DMS153 treated with DMSO at 0.1 percent for 48 hours (cell line): ENCODE results near the gene GRIK4.
"Not testable (repeated sequence)": the region's sequence is repeated elsewhere in the genome, so short reads cannot be mapped to it uniquely, and the experiment has no call there.

ENCODE experiments used
- DNase-seq: peaks from one replicate; lab custom pipeline; 2025; ENCODE audit not compliant: unreplicated experiment; lab: John Stamatoyannopoulos, UW

The GRIK4 gene

DNA sequence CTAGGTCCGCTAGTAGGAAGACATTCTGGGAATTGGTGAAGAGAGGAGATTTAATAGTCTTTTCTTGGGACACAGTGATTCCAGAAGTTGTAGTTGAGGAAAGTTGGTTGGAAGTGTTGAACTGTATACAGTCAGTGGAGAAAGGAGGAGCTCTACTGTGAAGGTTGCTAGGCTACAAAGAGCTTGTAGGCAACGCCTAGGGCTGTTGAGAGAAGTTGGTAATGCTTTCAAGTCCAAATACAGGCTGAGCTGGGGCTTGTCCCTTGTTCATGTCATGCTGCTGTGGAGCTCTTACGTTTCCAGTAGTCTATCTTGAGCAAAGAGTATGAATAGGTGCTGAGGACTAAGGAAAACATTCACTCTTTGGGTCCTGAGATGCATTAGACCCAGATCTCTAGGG lies 513.4 kb downstream of the GRIK4 start:
- DNase-seq: no peak

DNA sequence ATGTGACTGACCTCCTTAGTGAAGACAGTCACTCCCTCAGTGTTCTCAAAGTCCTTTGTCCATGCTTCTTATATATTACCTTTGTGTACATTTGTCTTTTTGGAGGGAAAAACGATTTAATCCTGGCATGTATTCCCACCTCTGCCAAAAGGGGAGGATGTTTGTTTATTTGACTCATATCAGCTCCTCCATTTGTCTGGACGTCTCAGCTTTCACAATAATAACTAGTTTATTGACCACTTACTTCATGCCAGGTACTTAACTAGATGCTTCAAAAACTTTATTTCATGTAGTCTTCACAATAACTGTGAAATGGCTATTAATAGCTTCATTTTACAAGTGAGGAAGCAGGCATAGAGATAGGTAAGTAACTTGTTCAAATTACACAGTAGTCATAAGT lies 517.6 kb downstream of the GRIK4 start:
- no peak for DNase-seq

DNA sequence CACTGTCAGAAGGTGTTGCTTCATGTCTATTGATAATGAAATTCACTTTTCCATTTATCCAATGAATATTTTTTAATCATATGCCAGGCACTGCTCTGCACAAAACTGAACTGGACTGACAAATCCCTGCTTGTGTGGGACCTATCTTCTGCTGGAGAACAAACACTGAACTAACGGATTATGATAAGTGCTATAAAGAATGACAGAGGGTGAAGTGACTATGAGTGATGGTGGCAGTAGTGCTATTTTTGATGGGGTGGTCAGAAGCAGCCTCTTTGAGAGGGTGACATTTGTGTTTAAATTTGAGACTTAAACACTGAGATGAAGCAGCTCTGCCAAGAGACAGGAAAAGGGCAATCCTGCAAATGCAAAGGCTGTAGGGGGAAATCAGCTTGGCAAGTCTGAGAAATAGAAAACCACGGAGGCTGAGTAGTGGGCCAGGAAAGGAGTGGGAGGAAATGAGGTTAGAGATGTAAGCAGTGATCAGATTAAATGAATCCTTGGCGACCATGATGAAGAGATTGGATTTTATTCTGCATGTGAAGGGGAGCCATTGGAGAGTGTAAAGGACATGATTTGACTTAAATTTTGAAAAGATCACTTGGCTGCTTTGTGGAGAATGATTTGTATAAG lies 518.4 kb downstream of the GRIK4 start:
- DNase-seq: no peak

DNA sequence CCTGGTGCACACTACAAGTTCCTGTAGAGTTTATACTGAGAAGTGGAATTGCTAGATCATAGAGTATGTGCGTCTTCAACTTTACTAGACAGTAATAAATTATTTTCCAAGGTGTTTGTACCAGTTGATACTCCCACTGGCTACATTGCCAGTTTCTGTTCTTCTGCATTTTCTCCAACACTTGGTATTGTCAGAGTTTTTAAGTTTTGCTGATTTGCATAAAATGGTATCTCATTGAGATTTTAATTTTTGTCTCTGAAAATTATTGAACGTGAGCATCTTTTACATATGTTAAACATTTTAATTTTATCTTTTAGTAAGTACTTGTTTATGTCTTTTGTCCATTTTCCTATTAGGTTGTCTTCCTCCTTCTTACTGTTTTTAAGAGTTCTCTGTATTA lies 519.6 kb downstream of the GRIK4 start:
- DNase-seq: no peak

DNA sequence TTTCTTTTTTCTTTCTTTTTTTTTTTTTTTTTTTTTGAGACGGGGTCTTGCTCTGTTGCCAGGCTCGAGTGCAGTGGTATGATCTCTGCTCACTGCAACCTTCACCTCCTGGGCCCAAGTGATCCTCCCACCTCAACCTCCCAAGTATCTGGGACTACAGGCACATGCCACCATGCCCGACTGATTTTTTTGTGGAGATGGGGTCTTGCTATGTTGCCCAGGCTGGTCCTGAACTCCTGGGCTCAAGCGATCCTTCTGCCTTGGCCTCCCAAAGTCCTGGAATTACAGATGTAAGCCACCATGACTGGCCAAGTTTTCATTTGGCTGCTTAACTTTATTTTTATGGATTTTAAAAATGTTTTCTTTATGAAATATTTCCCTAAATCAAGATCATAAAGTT lies 520.1 kb downstream of the GRIK4 start:
- DNase-seq: not testable (repeated sequence)

DNA sequence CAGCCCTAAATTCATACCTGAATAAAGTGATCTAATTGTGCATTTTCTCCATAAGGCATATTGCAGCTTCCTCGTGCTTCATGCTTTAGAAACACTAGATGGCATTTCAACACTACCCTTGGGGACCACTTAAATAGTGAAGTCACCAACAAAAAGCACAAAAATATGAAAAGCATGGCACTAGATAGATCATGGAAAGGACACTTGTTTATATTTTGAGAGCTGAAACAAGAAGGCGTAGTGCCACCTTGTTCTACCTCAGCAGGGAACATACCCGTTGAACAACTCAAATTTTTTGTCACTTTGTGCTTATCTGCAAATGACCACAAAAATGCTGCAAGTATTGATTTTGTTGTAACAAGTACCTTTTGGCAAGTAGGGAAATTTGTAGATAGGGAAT lies 521.0 kb downstream of the GRIK4 start:
- DNase-seq: no peak

DNA sequence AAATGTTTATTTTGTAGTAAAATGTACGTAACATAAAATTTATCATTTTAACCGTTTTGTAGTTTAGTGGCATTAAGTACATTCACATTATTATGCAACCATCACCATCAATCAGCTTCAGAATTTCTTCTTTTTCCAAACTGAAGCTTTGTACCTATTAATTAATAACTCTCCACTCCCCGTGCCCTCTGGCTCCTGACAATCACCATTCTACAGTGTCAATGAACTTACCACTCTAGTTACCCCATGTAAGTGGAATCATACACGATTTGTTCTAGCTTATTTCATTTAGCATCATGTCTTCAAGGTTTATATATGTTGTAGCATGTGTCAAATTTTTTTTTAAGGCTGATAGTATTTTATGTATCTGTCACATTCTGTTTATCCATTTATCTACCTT lies 522.1 kb downstream of the GRIK4 start:
- DNase-seq: no peak

DNA sequence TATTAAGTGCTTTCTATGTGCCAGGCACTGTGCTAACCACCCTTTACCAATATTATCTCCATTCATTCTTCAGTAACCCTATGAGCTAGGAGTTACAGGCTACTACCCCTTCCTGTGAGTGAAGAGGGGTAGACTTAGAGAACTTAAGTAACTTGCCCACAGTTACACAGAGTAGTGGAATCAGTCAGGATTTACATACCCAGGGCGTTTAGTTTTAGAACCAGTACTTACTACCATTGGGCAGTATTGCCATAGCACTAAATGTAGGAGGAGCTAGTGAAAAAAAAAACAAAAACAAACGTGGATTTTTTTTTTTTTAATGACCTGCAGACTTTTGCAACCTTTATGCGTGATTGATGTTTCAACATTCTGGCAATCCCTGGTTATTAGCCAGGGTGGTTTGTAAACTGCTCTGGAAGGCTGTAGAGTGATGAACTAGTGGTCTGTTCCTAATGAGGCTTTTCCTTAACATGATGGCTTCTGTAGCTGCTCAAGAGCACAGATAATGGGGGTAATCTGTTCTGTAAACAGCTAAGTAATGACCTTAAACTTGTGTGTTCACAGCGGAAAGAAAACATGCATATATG lies 523.7 kb downstream of the GRIK4 start:
- no peak for DNase-seq

DNA sequence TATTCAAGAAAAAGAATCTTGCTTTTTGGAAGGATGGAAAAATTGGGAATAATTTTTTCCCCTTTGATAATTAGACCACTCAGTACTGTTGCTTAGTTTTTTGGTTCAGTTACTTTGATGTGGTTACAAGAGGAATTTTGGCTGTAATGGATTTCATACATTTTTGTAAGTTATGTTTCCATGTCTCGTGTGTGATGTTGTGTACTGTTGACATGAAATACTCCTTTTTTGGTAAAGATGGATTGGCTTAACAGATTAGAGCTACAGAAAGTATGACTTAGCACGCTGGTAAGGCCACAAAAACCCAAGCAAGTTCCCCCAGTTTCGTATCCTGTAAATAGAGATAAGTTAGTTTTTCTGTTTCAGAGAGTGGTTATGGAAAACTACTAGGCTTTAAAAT lies 524.2 kb downstream of the GRIK4 start:
- no peak for DNase-seq

DNA sequence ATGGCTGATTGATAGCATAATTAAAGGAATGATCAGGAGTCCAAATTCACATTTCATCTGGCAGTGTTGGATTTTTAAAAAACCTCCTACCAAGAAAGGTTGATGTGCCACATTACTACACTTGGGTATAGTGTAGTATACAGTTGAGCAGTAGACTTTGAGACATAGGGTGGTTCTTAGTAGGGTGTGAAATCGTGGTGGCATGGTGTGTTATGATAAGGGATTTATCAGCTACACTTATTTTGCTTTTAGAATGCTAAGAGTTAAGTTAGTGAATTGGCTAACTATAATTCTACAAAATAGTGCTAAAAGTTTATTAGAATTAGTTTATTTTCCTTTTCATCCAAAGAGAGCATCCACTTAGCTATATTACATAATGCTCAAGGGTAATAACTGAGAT lies 525.5 kb downstream of the GRIK4 start:
- DNase-seq: no peak
